Esophagus (tissue), 2 donors: ENCODE measurements around the gene GSDMA. TPM values are rescaled to one million over a fixed set of nuclear protein-coding genes. Genes with fewer than 3 reads are reported as not detected.

Experiments
- H3K27ac ChIP-seq, 2 donors: one replicate each; pipeline ENCODE4 v1.5.1; 2013; ENCODE audit warnings: low read depth in 2 of 2, mild to moderate bottlenecking in 2 of 2, inconsistent platforms in 1 of 2, low read length in 1 of 2, moderate library complexity in 1 of 2
- H3K27me3 ChIP-seq, 2 donors: one replicate each; pipeline ENCODE4 v1.6.1; 2013; ENCODE audit warnings: low read length in 2 of 2, control low read depth in 1 of 2, mild to moderate bottlenecking in 1 of 2; ENCODE audit not compliant: insufficient read depth in 2 of 2, control insufficient read depth in 1 of 2
- H3K36me3 ChIP-seq, 2 donors: one replicate each; pipeline ENCODE4 v1.6.1; 2013; ENCODE audit warnings: low read length in 1 of 2; ENCODE audit not compliant: control insufficient read depth in 2 of 2, insufficient read depth in 2 of 2
- H3K4me1 ChIP-seq, 2 donors: one replicate each; pipeline ENCODE4 v1.6.1; 2013; ENCODE audit warnings: low read length in 1 of 2; ENCODE audit not compliant: control insufficient read depth in 2 of 2, insufficient read depth in 2 of 2
- H3K4me3 ChIP-seq, 2 donors: one replicate each; pipeline ENCODE4 v1.5.1; 2013; ENCODE audit warnings: low read length in 2 of 2, mild to moderate bottlenecking in 2 of 2, low read depth in 1 of 2, moderate library complexity in 1 of 2
- H3K9me3 ChIP-seq, 2 donors: one replicate each; pipeline ENCODE4 v1.6.1; 2013; ENCODE audit warnings: mild to moderate bottlenecking in 2 of 2, low read depth in 1 of 2, low read length in 1 of 2, moderate library complexity in 1 of 2; ENCODE audit not compliant: control insufficient read depth in 2 of 2, insufficient read depth in 1 of 2
- WGBS, 2 donors: extraction: QIAGEN DNeasy Blood & Tissue Kit; methylation state at CpG; one replicate each; pipeline ENCODE4 v1.1.7; 2013; 5-methylcytosine and 5-hydroxymethylcytosine counted together
- polyA plus RNA-seq, 2 donors: library from polyadenylated mRNA; stranded (reverse); fragments of 200-250 nt; gene quantifications; one replicate each; pipeline ENCODE4 v1.2.3, GENCODE V29; 2013
- donor health status: healthy with polysubstance abuse.
- donor health status: Bipolar disorder and iron deficiency.

The GSDMA gene, protein sequence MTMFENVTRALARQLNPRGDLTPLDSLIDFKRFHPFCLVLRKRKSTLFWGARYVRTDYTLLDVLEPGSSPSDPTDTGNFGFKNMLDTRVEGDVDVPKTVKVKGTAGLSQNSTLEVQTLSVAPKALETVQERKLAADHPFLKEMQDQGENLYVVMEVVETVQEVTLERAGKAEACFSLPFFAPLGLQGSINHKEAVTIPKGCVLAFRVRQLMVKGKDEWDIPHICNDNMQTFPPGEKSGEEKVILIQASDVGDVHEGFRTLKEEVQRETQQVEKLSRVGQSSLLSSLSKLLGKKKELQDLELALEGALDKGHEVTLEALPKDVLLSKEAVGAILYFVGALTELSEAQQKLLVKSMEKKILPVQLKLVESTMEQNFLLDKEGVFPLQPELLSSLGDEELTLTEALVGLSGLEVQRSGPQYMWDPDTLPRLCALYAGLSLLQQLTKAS
- polyA plus RNA-seq = under 1 TPM; 0.59 to 0.98 TPM

DNA sequence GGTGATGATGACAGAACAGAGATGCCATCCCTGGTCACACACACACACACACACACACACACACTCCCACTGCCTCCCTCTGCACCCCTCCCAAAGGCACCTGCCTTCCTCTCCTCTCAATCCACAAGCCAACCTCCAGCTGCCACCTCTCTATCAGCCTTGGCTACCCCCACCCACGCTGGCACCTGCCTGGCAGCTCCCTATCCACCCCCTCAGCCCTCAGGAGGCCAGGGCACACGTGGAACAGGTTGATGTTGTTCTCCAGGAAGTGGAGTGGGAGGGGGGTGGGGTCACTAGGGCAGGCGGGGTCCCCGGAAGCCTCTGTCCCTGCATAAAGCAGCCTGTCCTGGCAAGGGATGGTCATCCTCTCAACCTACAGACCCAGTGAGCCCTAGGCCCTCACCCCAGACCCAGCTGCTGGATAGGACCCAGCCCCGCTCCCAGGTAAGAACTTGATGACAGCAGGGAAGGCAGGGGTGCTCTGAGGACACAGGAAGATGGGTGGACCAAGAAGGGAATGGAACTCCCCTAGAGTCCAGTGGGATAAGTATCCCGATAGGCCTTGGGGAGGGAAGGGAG lies at the start of gene GSDMA:
Gene GSDMA (plus strand): TSS at position 363 of the 579 bp plus-strand sequence. CDS start 2,684 bp downstream, outside the sequence.
- H3K27ac ChIP-seq = no peak within 1 kb of the TSS
- no peaks in the 10 kb centered on the region for H3K4me1 ChIP-seq
- H3K27me3 ChIP-seq = peaks cover 0 to 3% of the 10 kb centered on the region in 2 donors
- 56% methylated on average over 6 of the region's 6 CpGs for WGBS, 2 donors
- no peaks in the 10 kb centered on the region for H3K9me3 ChIP-seq
- H3K4me3 ChIP-seq = no peak within 1 kb of the TSS
- H3K36me3 ChIP-seq = no peaks in the 10 kb centered on the region

DNA sequence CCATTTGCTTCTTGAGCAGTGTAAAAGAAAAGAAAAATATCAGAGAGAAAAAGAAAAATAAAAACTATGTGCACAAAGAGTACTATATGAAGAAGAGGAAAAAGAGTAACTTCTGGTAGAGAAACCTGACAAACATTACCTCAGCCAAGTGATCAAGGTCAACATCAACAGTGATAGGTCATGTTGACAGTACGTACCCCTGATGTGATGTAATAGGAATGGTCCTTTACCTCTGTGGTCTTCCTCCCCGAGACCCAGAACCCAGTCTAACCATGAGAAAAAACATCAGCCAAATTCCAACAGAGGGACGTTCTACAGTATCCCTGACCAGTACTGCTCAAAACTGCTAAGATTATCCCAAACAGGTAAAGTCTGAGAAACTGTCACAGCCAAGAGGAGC lies 48.8 kb upstream of the GSDMA start:
- no peaks in the 10 kb centered on the region for H3K9me3 ChIP-seq
- H3K4me1 ChIP-seq = no peaks in the 10 kb centered on the region
- no peak overlapping the region for H3K4me3 ChIP-seq
- H3K27ac ChIP-seq = no peak overlapping the region
- WGBS, 2 donors = 88% methylated on average over 3 of the region's 3 CpGs
- H3K27me3 ChIP-seq = no peaks in the 10 kb centered on the region
- H3K36me3 ChIP-seq = peaks cover 1 to 2% of the 10 kb centered on the region in 2 donors

DNA sequence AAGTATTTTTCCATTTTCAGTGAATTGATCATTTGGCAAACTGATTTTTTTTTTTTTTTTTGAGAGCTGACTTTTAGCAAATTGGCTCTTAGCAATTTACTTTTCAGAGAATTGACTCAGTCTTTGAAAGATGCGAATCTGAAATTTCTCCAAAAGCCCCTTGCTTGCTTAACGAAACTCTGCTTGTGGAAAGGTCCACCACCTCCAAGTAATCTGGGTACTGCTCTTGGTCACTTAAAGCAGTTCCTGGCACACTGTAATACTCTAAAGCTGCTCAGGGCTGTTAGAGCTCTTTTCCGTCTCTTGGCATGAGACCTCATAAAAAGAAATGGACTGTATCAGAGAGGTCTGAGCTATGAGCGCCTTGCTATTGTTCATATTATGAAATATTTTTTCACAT lies 47.2 kb upstream of the GSDMA start:
- H3K36me3 ChIP-seq = peaks cover 2 to 8% of the 10 kb centered on the region in 2 donors
- H3K4me3 ChIP-seq = no peak overlapping the region
- H3K9me3 ChIP-seq = no peaks in the 10 kb centered on the region
- no peak overlapping the region for H3K27ac ChIP-seq
- no peaks in the 10 kb centered on the region for H3K27me3 ChIP-seq
- 72 to 87% methylated on average over 4 of the region's 4 CpGs for WGBS, 2 donors
- peaks cover 0 to 2% of the 10 kb centered on the region in 2 donors for H3K4me1 ChIP-seq

DNA sequence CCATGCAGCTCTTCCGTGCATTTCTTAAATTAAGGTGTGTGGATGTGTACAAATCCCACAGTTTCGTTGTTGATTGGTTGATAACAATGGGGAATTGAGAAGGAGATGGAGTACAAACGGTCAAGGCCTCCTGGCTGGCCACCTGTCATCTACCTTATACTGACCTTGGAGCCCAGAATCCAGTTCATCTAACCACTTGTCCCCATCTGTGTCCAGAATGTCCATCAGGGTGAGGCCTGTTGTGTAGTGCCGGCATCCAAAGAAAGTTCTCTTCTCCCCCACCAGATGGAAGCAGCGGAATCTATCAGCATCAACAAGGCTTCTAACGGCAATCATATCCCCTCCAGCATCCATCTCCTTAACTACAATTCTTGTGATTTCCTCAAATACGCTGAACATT lies 45.9 kb upstream of the GSDMA start:
- no peak overlapping the region for H3K27ac ChIP-seq
- peaks cover 0 to 13% of the 10 kb centered on the region in 2 donors for H3K36me3 ChIP-seq

DNA sequence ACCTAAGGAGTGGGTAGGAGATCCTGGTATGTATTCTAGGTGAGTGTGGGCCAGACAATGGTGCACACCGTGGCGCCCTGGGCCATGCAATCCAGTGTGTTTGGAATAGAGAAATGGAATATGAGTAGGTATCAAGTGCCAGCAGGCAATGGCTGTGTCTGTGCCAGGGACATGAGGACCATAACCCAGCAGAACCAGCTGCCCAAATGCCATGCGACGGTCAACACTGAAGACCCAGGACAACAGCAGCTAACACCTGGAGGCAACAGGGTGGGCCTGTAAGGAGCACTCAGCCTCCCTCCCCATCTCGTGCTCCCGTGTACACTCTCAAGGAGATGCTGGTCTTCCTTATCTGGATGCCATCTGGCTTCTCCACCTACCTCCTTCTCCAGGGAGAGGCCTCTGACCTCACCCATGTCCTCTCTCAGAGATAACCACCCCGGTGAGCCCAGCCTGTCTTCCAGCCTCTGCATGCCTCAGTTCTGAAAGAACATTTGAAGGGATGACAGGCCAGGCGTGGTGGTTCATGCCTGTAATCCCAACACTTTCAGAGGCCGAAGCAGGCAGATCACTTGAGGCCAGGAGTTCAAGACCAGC lies 43.6 kb upstream of the GSDMA start:
- Histone ChIP-seq H3K4me3 (no peak overlapping the region), H3K4me1 (peaks cover 2 to 4% of the 10 kb centered on the region in 2 donors), H3K27me3 (no peaks in the 10 kb centered on the region), H3K36me3 (peaks cover 4 to 30% of the 10 kb centered on the region in 2 donors), H3K9me3 (no peaks in the 10 kb centered on the region), H3K27ac (no peak overlapping the region)
- 94 to 97% methylated on average over 9 of the region's 9 CpGs for WGBS, 2 donors

More for the DNA sequence above, 45.9 kb upstream of the GSDMA start:
- no peaks in the 10 kb centered on the region for H3K9me3 ChIP-seq
- 82 to 90% methylated on average over 7 of the region's 7 CpGs for WGBS, 2 donors
- H3K4me1 ChIP-seq = peaks cover 2 to 4% of the 10 kb centered on the region in 2 donors
- no peak overlapping the region for H3K4me3 ChIP-seq
- H3K27me3 ChIP-seq = no peaks in the 10 kb centered on the region

DNA sequence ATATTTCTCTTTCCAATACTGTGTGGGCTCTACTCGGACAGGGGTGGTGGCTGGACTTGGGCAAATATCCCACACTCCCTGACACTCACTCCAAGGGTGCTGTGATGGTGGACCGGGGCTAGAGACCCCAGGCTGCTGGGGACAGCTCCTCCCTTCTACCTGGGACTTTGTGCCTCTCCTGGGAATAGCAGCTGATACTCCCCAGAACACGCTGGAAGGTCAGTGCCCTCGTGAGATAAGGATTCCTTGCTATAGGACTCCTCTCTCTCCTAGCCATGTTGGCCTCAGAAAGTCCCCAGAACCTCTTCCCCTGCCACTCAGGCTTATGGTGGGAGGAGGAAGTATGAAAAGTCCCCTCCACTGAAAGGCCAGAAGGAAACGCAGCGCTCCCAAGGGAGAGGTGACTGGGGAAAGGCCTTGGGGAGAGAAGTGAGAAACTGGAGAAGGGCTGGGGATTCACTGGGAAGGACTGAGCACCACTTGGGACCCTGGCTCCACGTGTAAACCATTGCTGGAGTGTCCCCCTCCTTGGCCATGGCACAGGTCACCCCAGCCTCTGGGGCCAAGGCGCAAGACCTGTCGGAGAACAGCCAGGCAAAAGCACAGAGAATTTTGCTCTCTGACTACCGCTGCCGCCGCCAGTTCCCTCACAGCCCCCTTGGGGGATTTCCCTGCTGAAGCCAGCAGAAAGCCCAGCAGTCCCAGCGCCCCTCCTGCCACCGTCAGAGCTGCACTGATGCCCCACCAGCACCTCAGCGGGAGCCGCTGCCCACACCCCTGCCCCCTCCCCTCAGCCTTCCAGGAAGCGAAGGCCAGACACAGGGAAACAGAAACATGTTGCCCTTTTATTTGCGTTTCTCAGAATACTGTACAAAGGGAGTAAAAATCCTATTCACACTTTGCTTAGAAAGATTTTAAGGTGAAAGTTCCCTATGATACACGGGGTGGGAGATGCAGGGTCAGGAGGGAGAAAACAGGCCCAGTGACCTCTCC lies 42.3 kb upstream of the GSDMA start:
- Histone ChIP-seq H3K4me1 (peaks cover 4 to 9% of the 10 kb centered on the region in 2 donors), H3K36me3 (peaks cover 4 to 32% of the 10 kb centered on the region in 2 donors), H3K27ac (no peak overlapping the region), H3K4me3 (no peak overlapping the region), H3K9me3 (no peaks in the 10 kb centered on the region), H3K27me3 (no peaks in the 10 kb centered on the region)
- 72 to 73% methylated on average over 19 of the region's 19 CpGs for WGBS, 2 donors

DNA sequence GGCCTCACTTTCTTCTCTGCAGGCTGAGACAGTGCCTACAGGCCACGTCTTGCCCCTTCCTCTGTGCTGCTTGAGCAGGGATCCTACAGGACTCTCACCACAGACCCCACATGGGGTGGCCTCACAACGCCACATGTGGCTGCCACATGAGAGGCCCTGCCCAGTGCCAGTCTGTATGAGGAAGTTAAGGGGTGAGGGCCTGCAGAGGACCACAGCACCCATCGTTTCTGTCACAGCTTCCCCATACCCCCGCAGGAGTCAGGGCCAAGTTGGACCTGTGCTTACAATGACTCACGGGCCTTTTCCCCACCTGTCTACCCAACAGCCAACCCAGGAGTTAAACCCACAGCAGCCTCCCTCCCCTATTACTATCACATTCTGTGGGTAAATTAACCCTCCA lies 41.5 kb upstream of the GSDMA start:
- WGBS, 2 donors = 40 to 58% methylated on average over 5 of the region's 5 CpGs
- H3K27me3 ChIP-seq = no peaks in the 10 kb centered on the region
- H3K36me3 ChIP-seq = peaks cover 4 to 32% of the 10 kb centered on the region in 2 donors
- peaks cover 4 to 11% of the 10 kb centered on the region in 2 donors for H3K4me1 ChIP-seq
- H3K9me3 ChIP-seq = no peaks in the 10 kb centered on the region
- H3K27ac ChIP-seq = no peak overlapping the region
- no peak overlapping the region for H3K4me3 ChIP-seq

DNA sequence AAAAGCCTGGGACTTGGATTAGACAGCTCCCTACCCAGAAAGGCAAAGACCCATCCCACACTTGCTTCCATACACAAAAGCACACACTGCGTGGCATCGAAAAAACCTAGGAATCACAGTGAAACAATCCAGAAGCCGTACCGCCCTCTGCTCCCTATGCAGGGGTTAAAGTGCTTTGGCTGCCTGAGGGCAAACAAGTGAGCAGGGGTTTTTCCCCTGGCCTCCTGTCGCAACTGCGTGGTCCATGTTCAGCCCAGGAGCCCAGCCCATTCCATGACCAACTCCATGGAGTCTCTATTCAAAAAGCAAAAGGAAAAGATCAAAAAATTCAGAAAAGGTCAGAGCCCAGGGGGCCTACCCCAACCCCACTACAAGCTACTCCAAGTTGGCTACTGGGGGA lies 40.8 kb upstream of the GSDMA start:
- H3K27me3 ChIP-seq = no peaks in the 10 kb centered on the region
- peaks cover 4 to 16% of the 10 kb centered on the region in 2 donors for H3K4me1 ChIP-seq
- peaks cover 4 to 32% of the 10 kb centered on the region in 2 donors for H3K36me3 ChIP-seq
- H3K9me3 ChIP-seq = no peaks in the 10 kb centered on the region
- 79 to 84% methylated on average over 6 of the region's 6 CpGs for WGBS, 2 donors
- H3K27ac ChIP-seq = no peak overlapping the region
- H3K4me3 ChIP-seq = no peak overlapping the region

DNA sequence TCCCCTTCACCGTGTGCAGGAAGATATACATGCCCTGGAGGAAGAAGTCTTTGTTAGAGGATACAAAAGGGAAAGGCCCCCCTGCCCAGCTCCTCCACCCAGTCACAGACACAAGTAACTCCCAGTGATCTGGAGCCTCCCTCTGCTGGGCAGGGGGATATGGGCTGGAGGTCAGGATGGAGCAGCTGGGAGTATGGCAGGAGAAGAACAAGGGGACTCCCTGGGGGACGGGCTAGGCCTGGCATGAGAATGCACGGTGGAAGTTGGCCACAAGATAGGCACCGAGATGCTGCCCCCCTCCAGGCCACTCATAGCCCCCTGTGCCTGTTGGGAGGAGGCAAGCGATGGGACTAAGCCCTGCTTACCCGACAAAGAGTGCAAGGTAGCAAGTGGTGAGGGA lies 39.6 kb upstream of the GSDMA start:
- Histone ChIP-seq H3K27ac (no peak overlapping the region), H3K9me3 (no peaks in the 10 kb centered on the region), H3K4me3 (no peak overlapping the region), H3K4me1 (peaks cover 4 to 16% of the 10 kb centered on the region in 2 donors), H3K27me3 (no peaks in the 10 kb centered on the region), H3K36me3 (peaks cover 4 to 32% of the 10 kb centered on the region in 2 donors)
- 89 to 92% methylated on average over 6 of the region's 6 CpGs for WGBS, 2 donors
